Measurements from ENCODE around the gene CDC26.
"Not testable (repeated sequence)": the region's sequence is repeated elsewhere in the genome, so short reads cannot be mapped to it uniquely, and the experiment has no call there.

CDC26 gene

DNA sequence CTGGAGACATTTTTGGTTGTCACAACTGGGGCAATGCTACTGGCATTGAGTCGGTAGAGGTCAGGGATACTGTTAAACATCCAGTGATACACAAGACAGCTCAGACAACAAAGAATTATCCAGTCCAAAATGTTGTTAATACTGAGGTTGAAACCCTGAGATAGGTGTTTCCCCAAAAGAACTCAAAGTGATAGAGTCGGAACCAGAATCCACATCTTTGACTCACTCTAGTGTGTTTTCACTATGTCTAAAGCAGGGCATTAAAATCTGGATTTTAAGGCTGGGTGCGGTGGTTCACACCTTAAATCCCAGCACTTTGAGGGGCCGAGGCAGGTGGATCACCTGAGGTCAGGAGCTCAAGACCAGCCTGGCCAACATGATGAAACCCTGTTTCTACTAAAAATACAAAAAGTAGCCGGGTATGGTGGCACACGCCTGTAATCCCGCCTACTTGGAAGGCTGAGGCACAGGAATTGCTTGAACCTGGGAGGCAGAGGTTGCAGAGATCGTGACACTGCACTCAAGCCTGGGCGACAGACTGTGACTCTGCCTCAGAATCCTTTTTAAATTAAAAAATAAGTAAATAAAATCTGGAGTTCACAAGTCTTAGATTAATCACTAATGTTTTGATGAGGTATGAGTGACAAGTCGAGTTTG is 37.0 kb downstream of the CDC26 start:
- DNase-seq, result no peak

DNA sequence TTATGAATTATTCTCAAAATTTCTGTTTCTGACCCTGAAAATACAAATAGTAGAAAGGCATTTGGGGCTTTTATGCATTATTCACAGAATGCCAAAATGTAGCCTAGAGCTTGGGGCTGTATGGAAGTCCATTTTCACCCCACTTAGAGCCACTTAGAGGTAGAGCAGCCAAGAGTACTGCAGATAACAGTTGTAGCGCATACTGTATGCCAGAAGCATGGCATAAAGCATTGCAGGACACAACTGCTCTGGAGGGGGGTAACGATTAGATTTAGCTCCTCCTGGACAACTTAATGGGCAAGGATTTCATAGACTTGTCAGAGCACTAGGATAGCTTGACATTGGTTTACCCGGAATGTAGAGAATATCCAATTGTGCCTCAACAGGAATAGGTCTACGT is 38.3 kb downstream of the CDC26 start:
- DNase-seq, result no peak

DNA sequence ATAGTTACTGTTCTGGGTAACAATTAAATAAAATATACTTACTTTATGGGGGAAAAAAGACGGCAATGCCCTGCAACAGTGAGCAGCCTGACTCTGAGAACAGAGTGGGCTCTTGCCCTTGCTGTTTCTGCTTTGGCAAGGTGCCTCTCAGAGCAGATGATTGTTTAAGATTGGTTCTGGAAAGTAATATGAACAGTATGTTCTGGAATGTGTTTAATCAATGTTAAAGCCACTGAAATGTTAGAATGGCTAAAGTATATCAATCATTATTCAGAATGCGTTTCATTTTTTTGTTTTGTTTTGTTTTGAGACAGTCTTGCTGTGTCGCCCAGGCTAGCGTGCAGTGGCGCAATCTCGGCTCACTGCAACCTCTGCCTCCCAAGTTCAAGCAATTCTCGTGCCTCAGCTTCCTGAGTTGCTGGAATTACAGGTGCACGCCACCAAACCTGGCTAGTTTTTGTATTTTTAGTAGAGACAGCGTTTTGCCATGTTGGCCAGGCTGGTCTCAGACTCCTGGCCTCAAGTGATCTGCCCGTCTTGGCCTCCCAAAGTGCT is 39.6 kb downstream of the CDC26 start:
- not testable (repeated sequence) for DNase-seq

DNA sequence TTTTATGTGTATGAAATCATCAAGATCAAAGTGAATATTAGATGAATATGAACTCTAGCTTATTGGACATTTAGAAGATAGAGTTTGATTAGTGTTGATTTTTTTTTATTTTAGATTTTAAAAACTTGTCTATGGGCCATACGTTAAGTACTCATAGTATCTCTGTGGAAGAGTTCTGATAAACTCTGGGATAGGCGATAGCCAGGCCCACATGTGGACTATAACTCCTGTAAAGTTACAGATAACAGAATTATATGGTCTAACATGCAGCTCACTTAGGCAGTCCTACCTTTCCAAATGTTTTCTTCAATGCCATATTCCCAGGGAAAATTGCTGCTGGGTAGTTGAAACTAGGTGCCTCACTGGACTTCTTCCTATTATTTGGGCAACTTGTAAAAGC is 43.7 kb downstream of the CDC26 start:
- DNase-seq, result no peak

DNA sequence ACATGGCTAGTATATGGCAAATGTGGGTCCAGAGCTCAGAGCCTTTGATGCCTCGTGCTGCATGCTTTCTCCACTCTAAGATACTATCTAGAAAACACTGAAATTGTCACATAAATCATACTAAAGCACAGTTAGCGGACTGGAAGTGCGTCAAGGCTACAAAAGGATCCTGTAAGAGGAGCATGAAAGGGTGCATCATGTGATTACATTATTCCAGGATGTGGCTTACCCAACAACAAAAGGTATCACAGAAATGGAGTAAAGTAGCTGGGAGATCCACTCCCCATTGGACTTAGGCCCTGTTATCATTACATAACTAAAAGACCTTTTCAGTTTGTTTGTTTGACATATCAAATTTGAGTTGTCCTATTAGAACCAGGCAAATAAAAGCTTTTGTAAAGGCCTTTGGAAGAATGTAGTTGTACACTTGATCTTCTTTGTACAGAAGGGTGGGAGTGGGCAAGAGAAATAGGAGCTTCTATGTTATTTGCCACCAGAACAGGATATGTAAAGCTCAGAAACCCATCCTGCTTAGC is 47.2 kb downstream of the CDC26 start:
- no peak for DNase-seq

DNA sequence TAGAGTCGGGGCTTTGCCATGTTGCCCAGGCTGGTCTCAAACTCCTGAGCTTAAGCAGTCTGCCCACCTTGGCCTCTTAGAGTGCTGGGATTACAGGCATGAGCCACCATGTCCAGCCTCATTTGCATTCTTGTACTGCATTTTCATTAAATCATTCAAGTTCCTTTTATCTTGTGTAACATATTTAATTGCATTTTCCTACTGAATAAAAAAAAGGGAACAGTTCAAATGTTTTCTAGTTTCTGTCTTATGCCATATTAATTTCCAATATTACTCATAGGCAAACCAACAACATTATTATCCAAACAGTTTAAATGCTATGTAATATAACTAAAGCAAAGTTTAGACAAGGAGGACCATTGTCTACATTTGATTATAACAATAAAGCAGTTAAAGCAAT is 47.9 kb downstream of the CDC26 start:
- DNase-seq, result no peak

DNA sequence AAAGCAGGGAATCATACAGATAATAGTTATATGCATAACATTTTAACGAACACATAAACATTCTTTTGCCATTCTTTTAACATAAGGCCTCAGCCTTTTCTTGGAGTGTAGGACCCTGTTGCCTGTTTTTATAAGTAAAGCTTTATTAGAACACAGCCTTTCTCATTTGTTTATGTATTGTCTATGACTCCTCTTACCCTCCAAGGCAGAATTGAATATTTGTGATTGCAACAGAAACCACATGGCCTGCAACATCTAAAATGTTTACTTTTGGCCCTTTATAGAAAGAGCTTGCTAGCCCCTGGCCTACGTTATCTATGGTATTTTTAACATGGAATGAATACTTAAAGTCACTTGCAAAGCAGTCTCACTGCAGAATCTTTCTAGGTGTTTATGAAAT is 51.4 kb downstream of the CDC26 start:
- no peak for DNase-seq

DNA sequence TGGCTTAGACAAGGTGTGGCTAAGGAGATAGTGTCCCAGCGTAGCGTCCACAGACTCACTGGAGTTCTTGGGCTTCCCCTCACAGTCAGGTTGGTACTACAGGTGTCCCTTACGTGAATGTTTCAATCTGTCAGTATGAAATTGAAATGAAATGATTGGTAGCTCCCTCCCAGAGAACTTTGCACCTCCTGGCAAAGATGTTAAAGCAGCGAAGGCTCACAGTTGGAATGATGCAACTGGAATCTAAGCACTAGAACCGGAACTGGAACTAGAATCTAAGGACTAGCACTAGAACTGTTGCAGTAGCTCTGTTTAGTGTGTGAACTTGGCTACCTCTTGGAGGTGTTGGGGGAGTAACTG is 52.9 kb downstream of the CDC26 start:
- DNase-seq, result no peak

DNA sequence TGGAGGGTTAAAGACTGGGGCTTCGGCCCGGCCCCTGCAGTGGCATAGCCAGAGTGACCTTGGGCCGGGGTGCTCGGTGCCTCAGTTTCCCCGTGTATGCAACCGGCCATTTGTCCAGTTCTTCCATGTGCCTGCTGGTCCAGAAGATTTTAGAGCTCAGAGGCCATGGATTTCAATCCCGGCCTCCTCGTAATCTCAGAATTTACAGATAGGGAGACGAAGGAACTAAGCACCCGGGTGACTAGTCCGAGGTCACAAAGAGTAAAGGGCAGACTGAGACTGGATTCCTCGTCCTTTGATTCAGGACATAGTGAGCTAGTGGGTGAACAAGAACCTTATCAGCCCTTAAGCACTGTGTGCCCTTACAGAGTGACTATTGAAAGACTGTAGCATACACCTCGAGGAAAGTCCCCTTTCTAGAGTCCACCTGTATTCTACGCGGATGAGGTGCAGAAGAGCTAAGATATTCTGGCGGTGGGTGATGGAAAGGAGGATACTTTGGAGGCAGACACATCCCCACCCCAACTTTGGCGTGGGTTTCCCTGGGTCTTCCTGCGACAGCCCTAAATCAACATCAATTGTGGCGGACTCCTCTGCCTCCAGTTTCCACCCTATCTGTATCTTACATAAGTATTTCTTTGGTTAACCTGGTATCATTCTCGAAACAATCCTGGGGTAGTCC is 53.4 kb downstream of the CDC26 start:
- DNase-seq, result peak; percentile 11

DNA sequence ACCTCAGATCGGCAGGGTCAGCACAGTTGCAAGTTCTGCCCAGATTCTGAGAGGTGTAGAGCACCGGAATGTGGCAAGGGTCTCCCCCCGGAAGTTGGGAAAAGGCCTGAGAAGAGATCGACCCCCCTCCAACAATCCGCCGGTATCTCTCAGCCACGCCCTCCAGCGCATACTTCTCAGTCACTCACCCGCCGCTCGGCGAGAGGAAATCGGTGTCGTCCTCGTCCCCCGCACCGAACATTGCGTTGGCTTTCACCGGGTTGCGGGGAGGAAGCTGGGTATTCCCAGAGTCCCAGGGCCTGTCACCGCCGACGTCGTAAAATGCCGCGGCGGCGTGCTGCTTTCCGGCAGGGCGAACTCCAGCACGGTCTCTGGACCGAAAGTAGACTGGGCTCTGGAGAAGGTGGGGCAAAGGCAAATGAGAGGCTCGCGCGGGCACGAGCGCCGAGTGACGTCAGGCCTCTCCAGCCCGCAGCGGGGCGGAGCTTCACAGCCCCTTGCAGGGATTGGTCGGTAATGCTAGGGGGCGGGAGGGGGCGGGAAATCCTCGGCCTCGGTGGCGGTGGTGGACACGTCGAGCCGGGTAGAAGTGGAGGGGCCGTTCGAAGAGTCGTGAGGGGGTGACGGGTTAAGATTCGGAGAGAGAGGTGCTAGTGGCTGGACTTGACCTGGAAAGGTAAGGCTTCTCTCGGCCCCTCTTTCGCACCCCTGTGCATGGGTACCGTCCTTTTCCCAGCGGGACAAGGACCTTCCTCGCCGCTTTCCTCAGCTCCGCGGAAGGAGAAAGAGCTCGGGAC is 54.2 kb downstream of the CDC26 start, which contains the start of the genes FKBP15 and SLC31A1:
FKBP15 (minus strand) TSS at position 275 of the 797 bp plus-strand sequence; CDS start at position 241, 34 bp downstream.
SLC31A1 (plus strand) TSS at position 542 of the 797 bp plus-strand sequence. CDS start 34,605 bp downstream, outside the sequence.
- peak; percentile 96 for DNase-seq

DNA sequence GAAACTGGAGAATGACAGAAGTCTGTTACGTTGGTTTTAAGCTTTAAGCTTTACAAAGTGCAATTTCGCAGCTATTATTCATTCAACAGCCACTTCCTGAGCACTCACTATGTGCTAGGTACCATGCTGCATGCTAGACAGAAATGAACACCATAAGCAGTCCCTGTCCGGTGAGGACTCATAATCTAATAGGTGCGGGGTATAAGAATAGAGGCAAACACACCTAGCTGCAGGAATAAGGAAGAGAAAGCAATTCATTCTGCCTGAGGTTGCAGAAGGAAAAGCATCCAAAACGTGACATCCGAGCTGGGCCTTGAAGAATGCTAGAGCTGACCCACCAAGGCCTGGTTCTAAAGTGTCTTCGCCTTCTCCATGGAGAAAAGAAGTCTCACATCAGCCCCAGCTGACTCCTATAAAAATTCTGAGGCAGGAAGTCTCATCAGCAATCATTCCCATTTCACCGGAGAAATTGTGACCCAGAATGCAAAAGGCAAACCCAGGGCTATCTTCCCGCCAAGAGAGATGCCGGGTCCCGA is 54.8 kb downstream of the CDC26 start:
- DNase-seq, result peak; percentile 9

DNA sequence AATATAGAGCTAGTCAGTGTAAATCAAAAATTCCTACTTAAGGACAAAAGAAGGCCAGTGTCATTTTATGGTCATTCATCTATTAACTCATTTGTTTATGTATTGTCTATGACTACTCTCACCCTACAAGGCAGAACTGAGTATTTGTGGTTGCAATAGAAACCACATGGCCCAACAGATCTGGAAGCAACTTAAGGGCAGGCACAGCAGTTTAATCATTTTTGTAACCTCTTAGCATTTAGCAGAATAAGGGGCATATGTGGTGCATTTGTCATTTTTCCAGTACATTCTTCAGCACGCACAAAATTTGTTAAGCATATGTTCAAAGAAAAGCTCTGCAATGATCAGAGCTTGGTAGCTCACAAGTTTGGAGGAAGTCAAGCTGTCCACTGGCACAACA is 55.4 kb downstream of the CDC26 start:
- DNase-seq, result peak; percentile 56

DNA sequence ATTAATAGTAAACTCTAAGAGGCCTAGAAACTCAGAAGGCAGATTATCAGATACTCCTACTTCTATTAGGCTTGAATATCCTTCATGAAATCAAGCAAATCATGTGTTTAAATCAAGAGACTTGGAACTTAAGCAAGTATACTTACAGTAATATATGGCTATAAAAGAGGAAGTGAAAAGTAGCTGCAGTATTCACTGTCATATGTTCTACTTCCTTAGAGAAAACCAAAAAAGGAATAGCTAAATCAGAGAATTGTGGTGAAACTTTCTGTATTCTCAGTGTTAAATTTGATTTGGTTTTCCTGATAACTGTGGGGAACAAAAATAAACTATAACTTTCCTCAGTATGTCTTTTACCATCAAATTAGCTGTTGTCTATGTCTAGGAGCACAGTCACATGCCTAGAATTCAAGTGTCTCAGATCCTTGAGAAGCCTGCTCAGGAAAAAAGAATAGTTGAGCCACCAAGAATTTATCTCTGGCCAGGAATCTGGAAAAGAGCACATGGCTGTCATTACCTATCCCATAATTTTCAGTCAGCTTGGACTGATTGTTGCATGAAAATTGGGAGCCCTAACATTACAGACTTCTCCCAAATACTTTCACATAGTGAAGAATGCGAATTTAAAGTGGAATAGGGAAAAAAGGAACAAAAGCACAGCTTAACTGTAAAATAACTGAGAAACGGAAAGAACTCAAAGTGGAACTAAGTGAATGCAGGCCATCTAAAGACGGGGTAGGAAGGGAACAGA is 56.0 kb downstream of the CDC26 start:
- peak; percentile 7 for DNase-seq

Measured in RPMI8226 (cell line).